IMR-90 (cell line): ENCODE measurements around the gene RPS3. TPM values are rescaled to one million over a fixed set of nuclear protein-coding genes. Genes with fewer than 3 reads are reported as not detected.

Experiments
- ATAC-seq: fragments of 200-7000 bp; cut with Tn5 transposase; 2 replicates; pipeline ENCODE4 v1.9.1; 2020; ENCODE audit warnings: low read depth, mild to moderate bottlenecking, moderate library complexity
- BruUV-seq: library from RNA; stranded (reverse); fragments of 400-500 nt; replicated peaks from 2 replicates; lab custom pipeline; 2021; lab: Mats Ljungman, UMichigan
- CTCF ChIA-PET: fragments of 300-600 bp; formaldehyde crosslinking; extraction: SDS; loops from one replicate; lab custom pipeline; 2021; ENCODE audit warnings: antibody characterized with exemption; lab: Yijun Ruan, JAX
- POLR2A ChIA-PET: fragments of 300-600 bp; sonication (Branson Sonifier 250); formaldehyde crosslinking; loops from one replicate; lab custom pipeline; 2022; ENCODE audit warnings: antibody characterized with exemption; ENCODE audit not compliant: unreplicated experiment; lab: Charles Lee
- DNase-seq: peaks from one replicate; pipeline ENCODE4 v3.0.0; 2013
- H2AFZ ChIP-seq: replicated peaks from 2 replicates; pipeline ENCODE3; 2013; ENCODE audit warnings: low read length, mild to moderate bottlenecking; ENCODE audit not compliant: poor library complexity
- H2AK5ac ChIP-seq: 2 replicates; pipeline ENCODE4 v1.6.1; 2013; ENCODE audit warnings: low read depth, low read length, inconsistent platforms
- H2AK9ac ChIP-seq: replicated peaks from 2 replicates; pipeline ENCODE3; 2013; ENCODE audit warnings: mild to moderate bottlenecking, low read depth, low read length, moderate library complexity; ENCODE audit not compliant: poor library complexity
- H2BK120ac ChIP-seq: 2 replicates; pipeline ENCODE4 v1.6.1; 2013; ENCODE audit warnings: low read depth, low read length, inconsistent platforms
- H2BK15ac ChIP-seq: 3 replicates; pipeline ENCODE4 v1.6.1; 2013; ENCODE audit warnings: low read depth, low read length, inconsistent platforms
- H2BK20ac ChIP-seq: 2 replicates; pipeline ENCODE4 v1.6.1; 2013; ENCODE audit warnings: low read depth, mild to moderate bottlenecking, inconsistent platforms, low read length, moderate library complexity
- H2BK5ac ChIP-seq: 2 replicates; pipeline ENCODE4 v1.6.1; 2013; ENCODE audit warnings: mild to moderate bottlenecking, low read depth, low read length, inconsistent platforms; ENCODE audit not compliant: poor library complexity, severe bottlenecking
- H3K14ac ChIP-seq: replicated peaks from 2 replicates; pipeline ENCODE4 v1.6.1; 2013; ENCODE audit warnings: low read depth, low read length, inconsistent platforms
- H3K18ac ChIP-seq: 2 replicates; pipeline ENCODE4 v1.6.1; 2013; ENCODE audit warnings: low read depth, low read length, control low read depth
- H3K23ac ChIP-seq: 2 replicates; pipeline ENCODE4 v1.6.1; 2013; ENCODE audit warnings: low read depth, low read length, inconsistent platforms
- H3K27ac ChIP-seq: 2 replicates; pipeline ENCODE4 v1.5.1; 2013; ENCODE audit warnings: mild to moderate bottlenecking, control low read depth, low read length; ENCODE audit not compliant: insufficient read depth
- H3K27me3 ChIP-seq: 2 replicates; pipeline ENCODE4 v1.6.1; 2013; ENCODE audit warnings: low read length; ENCODE audit not compliant: control insufficient read depth, insufficient read depth
- H3K36me3 ChIP-seq: 2 replicates; pipeline ENCODE4 v1.6.1; 2013; ENCODE audit warnings: low read length, mixed read lengths; ENCODE audit not compliant: control insufficient read depth, insufficient read depth
- H3K4ac ChIP-seq: 2 replicates; pipeline ENCODE4 v1.6.1; 2013; ENCODE audit warnings: low read depth, low read length, inconsistent platforms
- H3K4me1 ChIP-seq: 2 replicates; pipeline ENCODE4 v1.6.1; 2013; ENCODE audit warnings: low read length, mixed read lengths; ENCODE audit not compliant: control insufficient read depth, insufficient read depth
- H3K4me2 ChIP-seq: 2 replicates; pipeline ENCODE4 v1.6.1; 2013; ENCODE audit warnings: low read depth, mild to moderate bottlenecking, control low read depth, low read length, moderate library complexity
- H3K4me3 ChIP-seq: 2 replicates; pipeline ENCODE4 v1.5.1; 2013; ENCODE audit warnings: low read depth, mild to moderate bottlenecking, control low read depth, low read length, moderate library complexity; ENCODE audit not compliant: insufficient read depth
- H3K56ac ChIP-seq: 2 replicates; pipeline ENCODE4 v1.6.1; 2013; ENCODE audit warnings: low read length, inconsistent platforms; ENCODE audit not compliant: insufficient read depth; ENCODE audit errors: extremely low read depth
- H3K79me1 ChIP-seq, 2 experiments: 2 replicates each; pipeline ENCODE4 v1.6.1; 2013; ENCODE audit warnings: low read length in 2 of 2, inconsistent platforms in 1 of 2, low read depth in 1 of 2
- H3K9ac ChIP-seq: 2 replicates; pipeline ENCODE4 v1.6.1; 2013; ENCODE audit warnings: low read depth, low read length, control low read depth
- H3K9me1 ChIP-seq: 2 replicates; pipeline ENCODE4 v1.6.1; 2013; ENCODE audit warnings: low read length, inconsistent platforms; ENCODE audit not compliant: insufficient read depth
- H3K9me3 ChIP-seq: 2 replicates; pipeline ENCODE4 v1.6.1; 2013; ENCODE audit warnings: low read length; ENCODE audit not compliant: control insufficient read depth, insufficient read depth
- H4K20me1 ChIP-seq: 2 replicates; pipeline ENCODE4 v1.6.1; 2013; ENCODE audit warnings: low read length, inconsistent platforms; ENCODE audit not compliant: insufficient read depth
- H4K5ac ChIP-seq: 2 replicates; pipeline ENCODE4 v1.6.1; 2013; ENCODE audit warnings: mild to moderate bottlenecking, low read depth, low read length, control low read depth
- H4K8ac ChIP-seq, 2 experiments: 2 replicates each; pipeline ENCODE4 v1.6.1; 2013; ENCODE audit warnings: low read depth in 2 of 2, low read length in 2 of 2, control low read depth in 1 of 2, inconsistent platforms in 1 of 2
- H4K91ac ChIP-seq: 2 replicates; pipeline ENCODE4 v1.6.1; 2013; ENCODE audit warnings: low read depth, low read length, inconsistent platforms; ENCODE audit not compliant: insufficient read depth
- CEBPB ChIP-seq: IDR thresholded peaks from 2 replicates; pipeline ENCODE4 v1.6.1; 2012; ENCODE audit warnings: low read depth, low read length, improper control_type of control experiment
- CHD1 ChIP-seq: IDR thresholded peaks from 2 replicates; pipeline ENCODE4 v1.6.1; 2012; ENCODE audit warnings: low read depth, low read length, improper control_type of control experiment
- MAFK ChIP-seq: IDR thresholded peaks from 2 replicates; pipeline ENCODE4 v1.6.1; 2012; ENCODE audit warnings: low read depth, low read length, improper control_type of control experiment
- NFE2L2 ChIP-seq: fragments of 150-350 bp; IDR thresholded peaks from 2 replicates; pipeline ENCODE4 v1.6.1; 2016; ENCODE audit warnings: low read depth, mild to moderate bottlenecking, low read length
- RCOR1 ChIP-seq: IDR thresholded peaks from 2 replicates; pipeline ENCODE4 v1.6.1; 2012; ENCODE audit warnings: mild to moderate bottlenecking, low read length, improper control_type of control experiment; ENCODE audit not compliant: insufficient replicate concordance
- RFX5 ChIP-seq: IDR thresholded peaks from 2 replicates; pipeline ENCODE4 v1.8.0; 2012; ENCODE audit warnings: low read depth, mild to moderate bottlenecking, low read length, moderate library complexity
- SMC3 ChIP-seq: fragments of 150-350 bp; IDR thresholded peaks from 2 replicates; pipeline ENCODE4 v1.6.1; 2016; ENCODE audit warnings: low read depth, mild to moderate bottlenecking, antibody characterized with exemption, low read length, moderate library complexity
- WGBS, 2 experiments: methylation state at CpG; one replicate each; pipeline versions ENCODE4 v1.1.5 to v1.1.7; 2013; ENCODE audit warnings: missing lambda C conversion rate in 2 of 2; ENCODE audit not compliant: insufficient read length in 1 of 2; ENCODE audit errors: extremely low coverage in 2 of 2; 5-methylcytosine and 5-hydroxymethylcytosine counted together
- dilution Hi-C: fragments of 300-500 bp; cut with HindIII; formaldehyde crosslinking; loops from one replicate; pipeline ENCODE4 v1.14.3; 2018; ENCODE audit warnings: low sequenced_read_pairs; ENCODE audit not compliant: unreplicated experiment
- in situ Hi-C: fragments of 300-500 bp; cut with MboI; formaldehyde crosslinking; loops from 3 replicates; pipeline ENCODE4 v1.14.3; 2019; ENCODE audit warnings: low sequenced_read_pairs, inconsistent platforms, mixed read lengths
- intact Hi-C: fragments of 100-400 bp; cut with micrococcal nuclease; formaldehyde crosslinking; loops from 2 replicates; pipeline ENCODE4 v1.10.0; 2022
- polyA plus RNA-seq, 3 experiments: library from polyadenylated mRNA; depleted of rRNA; stranded (reverse); fragments of >200 nt; gene quantifications; 2 replicates each; pipeline ENCODE4 v1.2.3, GENCODE V29; 2012; ENCODE audit warnings: low replicate concordance in 1 of 3
- total RNA-seq: library from RNA; depleted of rRNA; stranded (reverse); fragments of >200 nt; gene quantifications from 2 replicates; pipeline ENCODE4 v1.2.3, GENCODE V29; 2012
- TF ChIP-seq, protein P1 (sequence below): fragments of 150-350 bp; IDR thresholded peaks from 2 replicates; pipeline ENCODE4 v1.6.1; 2017; ENCODE audit warnings: mild to moderate bottlenecking, antibody characterized with exemption, low read length, low read depth
- TF ChIP-seq, protein P2 (sequence below): fragments of 150-350 bp; IDR thresholded peaks from 2 replicates; pipeline ENCODE4 v1.6.1; 2016; ENCODE audit warnings: low read depth, mild to moderate bottlenecking, low read length, moderate library complexity, borderline replicate concordance

Gene RPS3
- total and polyA plus RNA-seq, 2 of the 4 experiments (the other 2 are of a cell fraction): 2,360 to 2,477 TPM

- WGBS, 2 experiments: 76% methylated on average over 5 of the region's 14 CpGs; no CpG with 5 or more reads in 1 of the 2 experiments
- no peak overlapping the region for H2BK5ac ChIP-seq
- no peak overlapping the region for H3K27ac ChIP-seq
- POLR2A ChIA-PET: no interaction called here
- no peak overlapping the region for H3K56ac ChIP-seq
- no peaks in the 10 kb centered on the region for H3K9me3 ChIP-seq
- dilution Hi-C loops: no loop called here
- H4K5ac ChIP-seq: no peak overlapping the region
- no peak overlapping the region for H3K18ac ChIP-seq
- H3K4me3 ChIP-seq: no peak overlapping the region
- H3K14ac ChIP-seq: no peak overlapping the region
- no peak overlapping the region for H2AK5ac ChIP-seq
- no peak for ATAC-seq
- BruUV-seq: no TSS peak
- H4K91ac ChIP-seq: no peak overlapping the region
- H3K4me2 ChIP-seq: no peak overlapping the region
- no peaks in the 10 kb centered on the region for H3K79me1 ChIP-seq
- H3K36me3 ChIP-seq: no peaks in the 10 kb centered on the region
- no peak for DNase-seq
- H2BK15ac ChIP-seq: no peak overlapping the region
- no peak overlapping the region for H3K4ac ChIP-seq
- H3K27me3 ChIP-seq: peaks cover 3% of the 10 kb centered on the region; the same call in 1 of the 2 replicates
- CTCF ChIA-PET: no interaction called here
- no peak overlapping the region for H2AFZ ChIP-seq
- H3K9ac ChIP-seq: no peak overlapping the region
- no peak overlapping the region for H3K23ac ChIP-seq
- no peaks in the 10 kb centered on the region for H4K20me1 ChIP-seq
- intact Hi-C loops: no loop called here
- no peak overlapping the region for H2BK20ac ChIP-seq
- peak overlapping the region; percentile 42 for H2AK9ac ChIP-seq
- H3K4me1 ChIP-seq: no peaks in the 10 kb centered on the region
- H3K9me1 ChIP-seq: 0 out of 2 replicates have a peak, but pooled peaks cover 4% of the 10 kb centered on the region
- H4K8ac ChIP-seq: no peak overlapping the region
- TF ChIP-seq CEBPB (no peak), MAFK (no peak), NFE2L2 (no peak), CHD1 (no peak), RCOR1 (no peak), RFX5 (no peak), SMC3 (no peak)
- TF ChIP-seq, protein P1, sequence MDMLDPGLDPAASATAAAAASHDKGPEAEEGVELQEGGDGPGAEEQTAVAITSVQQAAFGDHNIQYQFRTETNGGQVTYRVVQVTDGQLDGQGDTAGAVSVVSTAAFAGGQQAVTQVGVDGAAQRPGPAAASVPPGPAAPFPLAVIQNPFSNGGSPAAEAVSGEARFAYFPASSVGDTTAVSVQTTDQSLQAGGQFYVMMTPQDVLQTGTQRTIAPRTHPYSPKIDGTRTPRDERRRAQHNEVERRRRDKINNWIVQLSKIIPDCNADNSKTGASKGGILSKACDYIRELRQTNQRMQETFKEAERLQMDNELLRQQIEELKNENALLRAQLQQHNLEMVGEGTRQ: no peak
- TF ChIP-seq, protein P2, sequence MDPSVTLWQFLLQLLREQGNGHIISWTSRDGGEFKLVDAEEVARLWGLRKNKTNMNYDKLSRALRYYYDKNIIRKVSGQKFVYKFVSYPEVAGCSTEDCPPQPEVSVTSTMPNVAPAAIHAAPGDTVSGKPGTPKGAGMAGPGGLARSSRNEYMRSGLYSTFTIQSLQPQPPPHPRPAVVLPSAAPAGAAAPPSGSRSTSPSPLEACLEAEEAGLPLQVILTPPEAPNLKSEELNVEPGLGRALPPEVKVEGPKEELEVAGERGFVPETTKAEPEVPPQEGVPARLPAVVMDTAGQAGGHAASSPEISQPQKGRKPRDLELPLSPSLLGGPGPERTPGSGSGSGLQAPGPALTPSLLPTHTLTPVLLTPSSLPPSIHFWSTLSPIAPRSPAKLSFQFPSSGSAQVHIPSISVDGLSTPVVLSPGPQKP: no peak
- no peak overlapping the region for H2BK120ac ChIP-seq
- in situ Hi-C loops: no loop called here
These were observed 39.7 kb downstream of the RPS3 start for GRCh38 chr11:75439026-75439425.
